ENCODE measurements around the gene TEN1.
A peak's percentile ranks its signal among the peaks of the same experiment; 100 is the strongest.

DNA sequence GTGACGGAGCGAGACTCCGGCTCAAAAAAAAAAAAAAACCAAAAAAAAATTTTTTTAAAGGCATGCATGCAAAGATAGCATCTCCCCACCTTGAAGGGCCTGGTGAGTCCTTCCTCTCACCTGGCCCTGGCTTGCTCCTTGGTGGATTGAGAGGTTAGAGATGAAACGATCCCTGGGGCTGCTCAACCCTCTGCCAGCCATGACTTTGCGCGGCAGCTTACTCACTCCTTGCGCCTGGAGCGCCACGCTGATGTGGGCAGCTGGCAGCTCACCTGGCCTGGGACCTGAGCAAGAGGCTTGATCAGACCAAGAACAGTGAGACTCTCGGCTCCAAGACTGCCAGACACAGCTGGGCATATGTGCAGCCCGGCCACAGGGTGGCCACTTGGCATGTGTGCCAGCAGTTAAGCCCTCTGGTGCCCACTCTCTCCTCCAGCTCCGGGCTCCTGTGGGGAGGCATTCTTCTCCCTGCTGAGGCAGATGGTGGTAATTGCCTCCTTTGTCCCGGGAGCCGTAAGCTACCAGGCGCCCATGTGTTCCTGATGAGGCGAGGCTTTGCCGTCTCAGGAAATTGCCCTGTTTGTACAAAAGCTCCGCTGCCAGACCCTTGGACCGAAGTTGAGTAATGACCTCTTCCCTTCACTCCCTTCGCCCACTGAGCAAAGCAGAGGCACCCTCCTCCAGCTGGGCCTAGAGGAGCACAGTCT lies 53.2 kb downstream of the TEN1 start:
- TF ChIP-seq, protein P1, sequence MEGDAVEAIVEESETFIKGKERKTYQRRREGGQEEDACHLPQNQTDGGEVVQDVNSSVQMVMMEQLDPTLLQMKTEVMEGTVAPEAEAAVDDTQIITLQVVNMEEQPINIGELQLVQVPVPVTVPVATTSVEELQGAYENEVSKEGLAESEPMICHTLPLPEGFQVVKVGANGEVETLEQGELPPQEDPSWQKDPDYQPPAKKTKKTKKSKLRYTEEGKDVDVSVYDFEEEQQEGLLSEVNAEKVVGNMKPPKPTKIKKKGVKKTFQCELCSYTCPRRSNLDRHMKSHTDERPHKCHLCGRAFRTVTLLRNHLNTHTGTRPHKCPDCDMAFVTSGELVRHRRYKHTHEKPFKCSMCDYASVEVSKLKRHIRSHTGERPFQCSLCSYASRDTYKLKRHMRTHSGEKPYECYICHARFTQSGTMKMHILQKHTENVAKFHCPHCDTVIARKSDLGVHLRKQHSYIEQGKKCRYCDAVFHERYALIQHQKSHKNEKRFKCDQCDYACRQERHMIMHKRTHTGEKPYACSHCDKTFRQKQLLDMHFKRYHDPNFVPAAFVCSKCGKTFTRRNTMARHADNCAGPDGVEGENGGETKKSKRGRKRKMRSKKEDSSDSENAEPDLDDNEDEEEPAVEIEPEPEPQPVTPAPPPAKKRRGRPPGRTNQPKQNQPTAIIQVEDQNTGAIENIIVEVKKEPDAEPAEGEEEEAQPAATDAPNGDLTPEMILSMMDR (IDR thresholded peaks at IDR 0.05): peak in 4 of 5 experiments; percentile 13 to 35 (median 20)
- TF ChIP-seq POLR2A (IDR thresholded peaks at IDR 0.05): no peak
